Stomach smooth muscle (tissue), 2 donors: Measurements from ENCODE around the gene RFC1.

Experiments
- H3K27ac ChIP-seq: one replicate; pipeline ENCODE4 v1.7.0; 2013; ENCODE audit warnings: mild to moderate bottlenecking, low read length, inconsistent platforms
- H3K27me3 ChIP-seq, 2 donors: one replicate each; pipeline ENCODE4 v1.7.0; 2013; ENCODE audit warnings: low read length in 2 of 2; ENCODE audit not compliant: insufficient read depth in 2 of 2, control insufficient read depth in 1 of 2
- H3K36me3 ChIP-seq, 2 donors: one replicate each; pipeline ENCODE4 v1.7.0; 2013; ENCODE audit warnings: low read length in 2 of 2; ENCODE audit not compliant: control insufficient read depth in 2 of 2, insufficient read depth in 2 of 2
- H3K4me1 ChIP-seq: one replicate; pipeline ENCODE4 v1.7.0; 2013; ENCODE audit warnings: low read length; ENCODE audit not compliant: control insufficient read depth, insufficient read depth
- H3K4me3 ChIP-seq, 2 donors: one replicate each; pipeline ENCODE4 v1.7.0; 2013; ENCODE audit warnings: low read length in 2 of 2
- H3K9ac ChIP-seq, 2 donors: one replicate each; pipeline ENCODE4 v1.7.0; 2013; ENCODE audit warnings: low read length in 2 of 2, mild to moderate bottlenecking in 1 of 2
- H3K9me3 ChIP-seq, 2 donors: one replicate each; pipeline ENCODE4 v1.7.0; 2013; ENCODE audit warnings: low read length in 2 of 2; ENCODE audit not compliant: control insufficient read depth in 2 of 2
- donor health status: healthy.
- donor health status: Pancreatic carcinoma.

Gene RFC1

GRCh38 chr4:39331191-39331590 is 35.0 kb downstream of the RFC1 start:
- H3K9ac ChIP-seq: no peak overlapping the region
- H3K36me3 ChIP-seq: peaks cover 0 to 3% of the 10 kb centered on the region in 2 donors
- no peaks in the 10 kb centered on the region for H3K9me3 ChIP-seq
- no peaks in the 10 kb centered on the region for H3K27me3 ChIP-seq
- H3K4me3 ChIP-seq: no peak overlapping the region
- no peaks in the 10 kb centered on the region for H3K4me1 ChIP-seq
- no peak overlapping the region for H3K27ac ChIP-seq

- no peaks in the 10 kb centered on the region for H3K9me3 ChIP-seq
- no peaks in the 10 kb centered on the region for H3K4me1 ChIP-seq
- no peak overlapping the region for H3K4me3 ChIP-seq
- H3K9ac ChIP-seq: no peak overlapping the region
- H3K27ac ChIP-seq: no peak overlapping the region
- H3K27me3 ChIP-seq: no peaks in the 10 kb centered on the region
- H3K36me3 ChIP-seq: peaks cover 0 to 3% of the 10 kb centered on the region in 2 donors
These were observed 35.8 kb downstream of the RFC1 start for GRCh38 chr4:39330353-39330752.

- peaks cover 0 to 3% of the 10 kb centered on the region in 2 donors for H3K36me3 ChIP-seq
- no peak overlapping the region for H3K4me3 ChIP-seq
- no peak overlapping the region for H3K27ac ChIP-seq
- no peaks in the 10 kb centered on the region for H3K9me3 ChIP-seq
- H3K4me1 ChIP-seq: no peaks in the 10 kb centered on the region
- H3K27me3 ChIP-seq: no peaks in the 10 kb centered on the region
- H3K9ac ChIP-seq: no peak overlapping the region
These were observed 39.6 kb downstream of the RFC1 start for GRCh38 chr4:39326468-39326977.

GRCh38 chr4:39324897-39325613 is 41.1 kb downstream of the RFC1 start:
- Histone ChIP-seq H3K9me3 (no peaks in the 10 kb centered on the region), H3K36me3 (peaks cover 3 to 4% of the 10 kb centered on the region in 2 donors), H3K9ac (no peak overlapping the region), H3K4me3 (no peak overlapping the region), H3K27ac (no peak overlapping the region), H3K4me1 (no peaks in the 10 kb centered on the region), H3K27me3 (no peaks in the 10 kb centered on the region)

DNA sequence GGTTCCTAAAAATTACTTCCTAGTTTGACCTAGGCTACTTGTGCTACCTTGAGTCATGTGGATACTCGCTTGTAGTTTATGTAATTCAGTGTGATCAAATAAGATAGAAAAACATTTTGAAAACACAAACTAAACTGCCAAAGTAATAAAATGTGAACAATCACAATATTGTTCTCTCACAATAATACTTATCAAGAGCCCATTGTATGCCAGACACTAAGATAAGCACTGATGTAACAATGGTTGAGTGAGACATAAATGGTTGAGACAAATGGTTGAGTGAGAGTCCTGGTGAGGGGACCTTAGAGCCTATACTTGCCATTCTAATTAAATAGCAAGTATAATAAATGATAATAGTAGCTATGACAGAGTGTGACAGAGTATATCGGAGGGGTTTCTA is 41.7 kb downstream of the RFC1 start:
- Histone ChIP-seq H3K9ac (no peak overlapping the region), H3K4me3 (no peak overlapping the region), H3K27ac (no peak overlapping the region), H3K4me1 (no peaks in the 10 kb centered on the region), H3K9me3 (no peaks in the 10 kb centered on the region), H3K27me3 (no peaks in the 10 kb centered on the region), H3K36me3 (peaks cover 6 to 7% of the 10 kb centered on the region in 2 donors)

GRCh38 chr4:39323821-39324220 is 42.3 kb downstream of the RFC1 start:
- Histone ChIP-seq H3K9me3 (no peaks in the 10 kb centered on the region), H3K27me3 (no peaks in the 10 kb centered on the region), H3K27ac (no peak overlapping the region), H3K4me3 (no peak overlapping the region), H3K4me1 (no peaks in the 10 kb centered on the region), H3K36me3 (peaks cover 6 to 7% of the 10 kb centered on the region in 2 donors), H3K9ac (no peak overlapping the region)

DNA sequence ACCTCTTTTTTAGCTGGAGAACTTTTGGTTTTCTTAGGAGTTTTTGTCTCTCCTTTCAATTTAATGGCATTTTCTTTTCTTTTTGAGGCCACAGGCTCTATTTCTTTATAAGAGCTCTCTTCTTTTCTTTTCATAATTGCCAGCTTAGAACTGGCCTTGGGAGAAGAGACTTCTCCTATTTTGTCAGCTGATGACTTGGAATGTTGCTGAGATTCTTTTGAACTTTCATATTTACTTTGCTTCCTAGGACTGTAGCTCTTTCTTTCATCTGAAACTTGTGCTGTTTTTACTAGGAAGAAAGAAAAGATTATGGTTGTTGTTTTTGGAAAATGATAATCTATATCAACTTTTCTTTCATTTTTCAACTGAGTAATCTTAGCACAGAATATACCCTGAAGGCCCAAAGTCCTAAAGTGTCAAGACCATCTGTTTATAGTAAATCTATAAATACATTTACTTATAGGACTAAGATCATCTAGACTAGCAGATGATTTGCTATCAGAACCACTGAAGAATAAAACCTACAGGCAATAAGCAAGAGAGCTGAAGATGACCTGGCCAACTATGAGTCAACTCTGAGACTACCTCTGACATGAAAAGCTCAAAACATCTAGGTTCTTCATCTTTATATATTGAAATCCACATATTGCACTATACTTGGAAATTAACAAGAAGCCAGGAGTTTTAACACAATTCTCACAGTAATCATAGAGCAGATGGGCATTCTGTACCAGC is 45.6 kb downstream of the RFC1 start:
- Histone ChIP-seq H3K4me1 (no peaks in the 10 kb centered on the region), H3K36me3 (peaks cover 7 to 8% of the 10 kb centered on the region in 2 donors), H3K9ac (no peak overlapping the region), H3K27me3 (no peaks in the 10 kb centered on the region), H3K4me3 (no peak overlapping the region), H3K27ac (no peak overlapping the region), H3K9me3 (no peaks in the 10 kb centered on the region)

- Histone ChIP-seq H3K27ac (no peak overlapping the region), H3K36me3 (peaks cover 11 to 13% of the 10 kb centered on the region in 2 donors), H3K27me3 (no peaks in the 10 kb centered on the region), H3K4me3 (no peak overlapping the region), H3K9me3 (no peaks in the 10 kb centered on the region), H3K9ac (no peak overlapping the region), H3K4me1 (no peaks in the 10 kb centered on the region)
These were observed 46.5 kb downstream of the RFC1 start for GRCh38 chr4:39319676-39320075.

DNA sequence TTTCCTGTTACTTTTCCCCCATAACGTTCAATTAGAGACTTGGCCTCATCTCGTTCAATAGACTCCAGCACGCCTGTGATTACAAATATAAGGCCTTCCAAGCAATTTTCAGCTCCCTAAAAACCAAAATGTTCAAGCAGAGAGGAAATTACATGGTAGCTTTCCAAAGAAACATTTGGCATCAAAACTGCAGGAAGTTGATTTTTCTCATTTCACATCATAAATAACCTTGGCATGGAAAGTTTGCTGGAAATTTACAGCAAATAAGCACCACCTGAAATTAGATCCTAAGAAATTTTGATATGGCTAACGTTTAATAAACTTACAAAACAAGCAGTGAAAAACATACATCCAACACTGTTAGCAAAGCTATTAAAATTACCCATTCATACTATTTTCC is 53.3 kb downstream of the RFC1 start:
- Histone ChIP-seq H3K27ac (no peak overlapping the region), H3K4me1 (no peaks in the 10 kb centered on the region), H3K27me3 (no peaks in the 10 kb centered on the region), H3K36me3 (peaks cover 31 to 35% of the 10 kb centered on the region in 2 donors), H3K9me3 (no peaks in the 10 kb centered on the region), H3K9ac (no peak overlapping the region), H3K4me3 (no peak overlapping the region)

DNA sequence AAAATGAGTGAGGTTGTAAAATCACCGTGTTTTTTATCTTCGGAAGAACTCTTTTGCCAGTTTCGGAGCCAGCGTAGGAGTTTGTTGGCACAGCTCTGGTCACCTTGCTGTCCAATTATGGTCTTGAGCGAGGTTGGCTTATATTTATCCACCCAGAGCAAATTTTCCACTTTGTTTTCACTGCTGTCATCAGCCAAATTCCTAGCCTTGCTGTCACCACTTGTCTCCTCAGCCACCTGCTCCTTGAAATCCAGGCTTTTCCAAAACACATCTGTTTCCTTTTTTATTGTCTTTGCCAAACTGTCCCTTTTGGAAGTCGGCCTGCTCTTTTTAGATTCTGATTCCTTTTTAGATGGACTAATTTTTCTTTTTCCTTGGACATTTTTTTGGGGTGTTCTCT is 57.6 kb downstream of the RFC1 start:
- Histone ChIP-seq H3K4me1 (no peaks in the 10 kb centered on the region), H3K9me3 (no peaks in the 10 kb centered on the region), H3K27ac (no peak overlapping the region), H3K27me3 (no peaks in the 10 kb centered on the region), H3K36me3 (peaks cover 32 to 37% of the 10 kb centered on the region in 2 donors), H3K9ac (no peak overlapping the region), H3K4me3 (no peak overlapping the region)
